HCT116 (cell line): ENCODE measurements around the gene THPO. TPM values are rescaled to one million over a fixed set of nuclear protein-coding genes. Genes with fewer than 3 reads are reported as not detected.

Experiments
- ATAC-seq: fragments of 200-7000 bp; cut with Tn5 transposase; 2 replicates; pipeline ENCODE4 v1.9.1; 2020; ENCODE audit warnings: mild to moderate bottlenecking, moderate library complexity
- BruUV-seq: library from RNA; stranded (reverse); fragments of 400-500 nt; replicated peaks from 2 replicates; lab custom pipeline; 2021; lab: Mats Ljungman, UMichigan
- CTCF ChIA-PET: fragments of 300-600 bp; sonication (Branson Sonifier 250); formaldehyde crosslinking; loops from one replicate; lab custom pipeline; 2021; ENCODE audit warnings: antibody characterized with exemption; lab: Charles Lee
- POLR2A ChIA-PET: fragments of 300-600, 350-600 bp; sonication (Branson Sonifier 250); formaldehyde crosslinking; loops from one replicate; lab custom pipeline; 2021; ENCODE audit warnings: antibody characterized with exemption; lab: Charles Lee
- RAD21 ChIA-PET, 2 experiments: fragments of 300-600 bp; sonication (Branson Sonifier 250); formaldehyde crosslinking; loops; one replicate each; lab custom pipeline; 2023; ENCODE audit warnings: low total read pairs in 2 of 2; ENCODE audit not compliant: uncharacterized antibody in 2 of 2, unreplicated experiment in 2 of 2, low non-redundant PET in 1 of 2; lab: Charles Lee
- DNase-seq: peaks from one replicate; pipeline ENCODE4 v3.0.0-alpha.2; 2010; ENCODE audit warnings: low read depth, low spot score
- H2AFZ ChIP-seq: fragments of 200-600 bp; shearing (Covaris generic), sonication (generic); 2 replicates; pipeline ENCODE4 v1.6.1; 2017; ENCODE audit warnings: low read depth, mixed run types, mixed read lengths, antibody characterized with exemption, low read length; ENCODE audit not compliant: poor library complexity, severe bottlenecking
- H3K27ac ChIP-seq: 2 replicates; pipeline ENCODE4 v1.5.1; 2012; ENCODE audit warnings: low read depth, low read length
- H3K27me3 ChIP-seq: fragments of 200-600 bp; sonication (generic); 2 replicates; pipeline ENCODE4 v1.6.1; 2016; ENCODE audit warnings: mixed run types, low read length, mixed read lengths; ENCODE audit not compliant: insufficient read depth
- H3K36me3 ChIP-seq, 2 experiments: fragments of 200-500 bp in 1 of 2; fragments of 200-600 bp in 1 of 2; sonication (Bioruptor generic) in 1 of 2; sonication (generic) in 1 of 2; 2 replicates each; pipeline versions ENCODE4 v1.5.1 to v1.6.1; 2014 to 2016; ENCODE audit warnings: low read length in 2 of 2, inconsistent platforms in 1 of 2, mixed read lengths in 1 of 2, mixed run types in 1 of 2; ENCODE audit not compliant: insufficient read depth in 2 of 2, control insufficient read depth in 1 of 2
- H3K4me1 ChIP-seq, 2 experiments: fragments of 200-600 bp in 1 of 2; sonication (generic) in 1 of 2; 2 replicates each; pipeline versions ENCODE4 v1.5.1 to v1.6.1; 2012 to 2017; ENCODE audit warnings: low read length in 2 of 2, inconsistent platforms in 1 of 2, mild to moderate bottlenecking in 1 of 2, mixed read lengths in 1 of 2, mixed run types in 1 of 2, moderate library complexity in 1 of 2; ENCODE audit not compliant: insufficient read depth in 2 of 2, control insufficient read depth in 1 of 2
- H3K4me2 ChIP-seq: fragments of 200-600 bp; sonication (generic); 2 replicates; pipeline ENCODE4 v1.6.1; 2017; ENCODE audit warnings: mixed run types, low read length, mixed read lengths
- H3K4me3 ChIP-seq, 2 experiments: fragments of 200-600 bp in 1 of 2; sonication (generic) in 1 of 2; replicated peaks in 1 of 2; 2 replicates each; pipeline ENCODE4 v1.5.1; 2011 to 2016; ENCODE audit warnings: low read length in 2 of 2, control low read depth in 1 of 2, low read depth in 1 of 2, mild to moderate bottlenecking in 1 of 2, mixed read lengths in 1 of 2, mixed run types in 1 of 2
- H3K79me2 ChIP-seq: fragments of 200-600 bp; sonication (generic); 2 replicates; pipeline ENCODE4 v1.6.1; 2017; ENCODE audit warnings: mild to moderate bottlenecking, mixed run types, low read length, moderate library complexity, mixed read lengths; ENCODE audit not compliant: insufficient read depth
- H3K9ac ChIP-seq: fragments of 200-600 bp; sonication (generic); 2 replicates; pipeline ENCODE4 v1.6.1; 2016; ENCODE audit warnings: low read length, mixed read lengths
- H3K9me2 ChIP-seq: fragments of 200-600 bp; sonication (generic), shearing (Covaris generic); 2 replicates; pipeline ENCODE4 v1.6.1; 2017; ENCODE audit warnings: mixed run types, mild to moderate bottlenecking, moderate library complexity; ENCODE audit not compliant: insufficient read depth
- H3K9me3 ChIP-seq, 2 experiments: fragments of 200-500 bp in 1 of 2; fragments of 200-600 bp in 1 of 2; sonication (Bioruptor generic) in 1 of 2; sonication (generic) in 1 of 2; 2 replicates each; pipeline ENCODE4 v1.6.1; 2014 to 2017; ENCODE audit warnings: low read length in 2 of 2, mixed read lengths in 2 of 2, inconsistent platforms in 1 of 2, low read depth in 1 of 2, mild to moderate bottlenecking in 1 of 2, mixed run types in 1 of 2, moderate library complexity in 1 of 2; ENCODE audit not compliant: control insufficient read depth in 1 of 2, insufficient read depth in 1 of 2
- H4K20me1 ChIP-seq: fragments of 200-600 bp; sonication (generic), shearing (Covaris generic); 2 replicates; pipeline ENCODE4 v1.6.1; 2017; ENCODE audit warnings: mixed run types, mild to moderate bottlenecking, moderate library complexity; ENCODE audit not compliant: insufficient read depth
- FOSL1 ChIP-seq: IDR thresholded peaks from 2 replicates; pipeline ENCODE4 v1.6.1; 2012; ENCODE audit warnings: low read depth
- YY1 ChIP-seq: IDR thresholded peaks from 2 replicates; pipeline ENCODE4 v1.6.1; 2011; ENCODE audit warnings: low read length, low read depth, moderate library complexity, mild to moderate bottlenecking; ENCODE audit not compliant: insufficient replicate concordance; ENCODE audit errors: extremely low read depth
- ZFX ChIP-seq: fragments of 450-650 bp; IDR thresholded peaks from 2 replicates; pipeline ENCODE4 v1.6.1; 2017
- intact Hi-C: fragments of 100-400 bp; cut with micrococcal nuclease; formaldehyde crosslinking; loops from 2 replicates; pipeline ENCODE4 v1.10.0; 2022
- total RNA-seq: library from RNA; stranded (reverse); gene quantifications from one replicate; pipeline ENCODE4 v1.2.1, GENCODE V29; 2021; ENCODE audit not compliant: unreplicated experiment
- TF ChIP-seq, protein P1 (sequence below), 3 experiments: fragments of 200-600 bp in 1 of 3; sonication (generic) in 1 of 3; IDR thresholded peaks in 2 of 3; conservative IDR thresholded peaks in 1 of 3; 2 replicates each; pipeline ENCODE4 v1.5.1; 2012 to 2017; ENCODE audit warnings: low read depth in 2 of 3, low read length in 2 of 3, antibody characterized with exemption in 1 of 3, borderline replicate concordance in 1 of 3, control low read depth in 1 of 3, mild to moderate bottlenecking in 1 of 3, mixed read lengths in 1 of 3, mixed run types in 1 of 3, moderate library complexity in 1 of 3; ENCODE audit not compliant: insufficient read depth in 1 of 3
- TF ChIP-seq, protein P2 (sequence below): IDR thresholded peaks from 2 replicates; pipeline ENCODE4 v1.6.1; 2012; ENCODE audit warnings: low read depth

THPO gene
- total RNA-seq, 1 experiment from 2014 or later, result not detected

DNA sequence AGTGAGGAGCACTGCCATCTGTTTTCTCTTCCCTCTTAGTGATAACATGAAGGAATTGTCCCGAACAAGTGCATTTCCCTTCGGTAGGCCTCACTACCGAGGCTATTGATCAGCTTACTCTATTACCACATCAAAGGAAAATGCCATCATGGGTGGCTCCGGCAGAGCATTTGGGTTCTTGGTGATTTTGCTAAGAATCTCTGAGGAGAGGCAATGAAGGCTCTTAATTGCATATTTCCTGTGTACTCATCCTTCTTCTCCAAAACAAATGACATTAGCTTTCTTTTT lies 37.1 kb upstream of the THPO start:
- POLR2A ChIA-PET, result no interaction called here
- H3K9me3 ChIP-seq, result no peaks in the 10 kb centered on the region
- H3K79me2 ChIP-seq, result no peaks in the 10 kb centered on the region
- CTCF ChIA-PET, result interaction anchor here (1.0 kb wide), 1 partner anchor 55 kb away, joined by 3 read pairs; no protein-coding TSS in a partner anchor
- H3K4me1 ChIP-seq, result no peaks in the 10 kb centered on the region
- no peaks in the 10 kb centered on the region for H3K36me3 ChIP-seq
- no peak overlapping the region for H2AFZ ChIP-seq
- no peaks in the 10 kb centered on the region for H4K20me1 ChIP-seq
- H3K27ac ChIP-seq, result no peak overlapping the region
- DNase-seq (no peak), ATAC-seq (no peak)
- TF ChIP-seq, protein P1, sequence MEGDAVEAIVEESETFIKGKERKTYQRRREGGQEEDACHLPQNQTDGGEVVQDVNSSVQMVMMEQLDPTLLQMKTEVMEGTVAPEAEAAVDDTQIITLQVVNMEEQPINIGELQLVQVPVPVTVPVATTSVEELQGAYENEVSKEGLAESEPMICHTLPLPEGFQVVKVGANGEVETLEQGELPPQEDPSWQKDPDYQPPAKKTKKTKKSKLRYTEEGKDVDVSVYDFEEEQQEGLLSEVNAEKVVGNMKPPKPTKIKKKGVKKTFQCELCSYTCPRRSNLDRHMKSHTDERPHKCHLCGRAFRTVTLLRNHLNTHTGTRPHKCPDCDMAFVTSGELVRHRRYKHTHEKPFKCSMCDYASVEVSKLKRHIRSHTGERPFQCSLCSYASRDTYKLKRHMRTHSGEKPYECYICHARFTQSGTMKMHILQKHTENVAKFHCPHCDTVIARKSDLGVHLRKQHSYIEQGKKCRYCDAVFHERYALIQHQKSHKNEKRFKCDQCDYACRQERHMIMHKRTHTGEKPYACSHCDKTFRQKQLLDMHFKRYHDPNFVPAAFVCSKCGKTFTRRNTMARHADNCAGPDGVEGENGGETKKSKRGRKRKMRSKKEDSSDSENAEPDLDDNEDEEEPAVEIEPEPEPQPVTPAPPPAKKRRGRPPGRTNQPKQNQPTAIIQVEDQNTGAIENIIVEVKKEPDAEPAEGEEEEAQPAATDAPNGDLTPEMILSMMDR (IDR thresholded peaks at IDR 0.05 in 2 of 3, conservative IDR thresholded peaks at IDR 0.05 in 1 of 3; ENCODE audit: borderline replicate concordance in 1 of 3, insufficient read depth in 1 of 3, low read depth in 2 of 3, low read length in 2 of 3), result no peak
- TF ChIP-seq, protein P2, sequence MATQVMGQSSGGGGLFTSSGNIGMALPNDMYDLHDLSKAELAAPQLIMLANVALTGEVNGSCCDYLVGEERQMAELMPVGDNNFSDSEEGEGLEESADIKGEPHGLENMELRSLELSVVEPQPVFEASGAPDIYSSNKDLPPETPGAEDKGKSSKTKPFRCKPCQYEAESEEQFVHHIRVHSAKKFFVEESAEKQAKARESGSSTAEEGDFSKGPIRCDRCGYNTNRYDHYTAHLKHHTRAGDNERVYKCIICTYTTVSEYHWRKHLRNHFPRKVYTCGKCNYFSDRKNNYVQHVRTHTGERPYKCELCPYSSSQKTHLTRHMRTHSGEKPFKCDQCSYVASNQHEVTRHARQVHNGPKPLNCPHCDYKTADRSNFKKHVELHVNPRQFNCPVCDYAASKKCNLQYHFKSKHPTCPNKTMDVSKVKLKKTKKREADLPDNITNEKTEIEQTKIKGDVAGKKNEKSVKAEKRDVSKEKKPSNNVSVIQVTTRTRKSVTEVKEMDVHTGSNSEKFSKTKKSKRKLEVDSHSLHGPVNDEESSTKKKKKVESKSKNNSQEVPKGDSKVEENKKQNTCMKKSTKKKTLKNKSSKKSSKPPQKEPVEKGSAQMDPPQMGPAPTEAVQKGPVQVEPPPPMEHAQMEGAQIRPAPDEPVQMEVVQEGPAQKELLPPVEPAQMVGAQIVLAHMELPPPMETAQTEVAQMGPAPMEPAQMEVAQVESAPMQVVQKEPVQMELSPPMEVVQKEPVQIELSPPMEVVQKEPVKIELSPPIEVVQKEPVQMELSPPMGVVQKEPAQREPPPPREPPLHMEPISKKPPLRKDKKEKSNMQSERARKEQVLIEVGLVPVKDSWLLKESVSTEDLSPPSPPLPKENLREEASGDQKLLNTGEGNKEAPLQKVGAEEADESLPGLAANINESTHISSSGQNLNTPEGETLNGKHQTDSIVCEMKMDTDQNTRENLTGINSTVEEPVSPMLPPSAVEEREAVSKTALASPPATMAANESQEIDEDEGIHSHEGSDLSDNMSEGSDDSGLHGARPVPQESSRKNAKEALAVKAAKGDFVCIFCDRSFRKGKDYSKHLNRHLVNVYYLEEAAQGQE, result no peak
- no peak for TF ChIP-seq FOSL1
- no peak for TF ChIP-seq ZFX
- TF ChIP-seq YY1, result no peak
- no peak overlapping the region for H3K9ac ChIP-seq
- no peak overlapping the region for H3K4me2 ChIP-seq
- no peaks in the 10 kb centered on the region for H3K27me3 ChIP-seq
- BruUV-seq, result no TSS peak
- intact Hi-C loops, result no loop called here
- H3K4me3 ChIP-seq, result no peak overlapping the region
- H3K9me2 ChIP-seq, result no peaks in the 10 kb centered on the region
- RAD21 ChIA-PET, result interaction anchor here in 1 of 2 experiments (0.6 kb wide), 1 partner anchor 268 kb away, joined by 3 read pairs; no protein-coding TSS in a partner anchor
